ENCODE data around the gene SPDYE2.
"Not testable (repeated sequence)": the region's sequence is repeated elsewhere in the genome, so short reads cannot be mapped to it uniquely, and the experiment has no call there.

DNA sequence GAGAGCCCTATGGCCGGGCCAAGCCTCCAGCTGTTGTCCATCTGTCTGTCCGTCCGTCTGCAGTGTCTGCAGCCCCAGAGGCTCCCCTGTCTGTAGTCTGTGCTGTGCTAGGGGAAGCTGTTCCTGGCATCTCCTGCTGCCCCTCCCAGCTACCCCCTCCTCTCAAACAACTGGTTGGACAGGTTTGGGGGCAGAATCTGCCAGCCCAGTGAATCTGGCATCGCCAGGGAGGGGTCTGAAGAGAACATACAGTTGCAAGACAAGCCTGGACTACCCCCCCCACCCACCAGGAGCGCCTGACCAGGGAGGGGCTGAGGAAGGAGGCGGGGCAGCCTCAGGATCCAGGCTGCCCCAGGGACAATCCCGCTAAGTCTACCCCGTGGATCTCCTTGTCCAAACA is 7.4 kb upstream of the SPDYE2 start, which contains the start of gene UPK3BL2:
- TF ChIP-seq POLR2A (IDR thresholded peaks at IDR 0.05), result not testable (repeated sequence)
- TF ChIP-seq, protein P1, sequence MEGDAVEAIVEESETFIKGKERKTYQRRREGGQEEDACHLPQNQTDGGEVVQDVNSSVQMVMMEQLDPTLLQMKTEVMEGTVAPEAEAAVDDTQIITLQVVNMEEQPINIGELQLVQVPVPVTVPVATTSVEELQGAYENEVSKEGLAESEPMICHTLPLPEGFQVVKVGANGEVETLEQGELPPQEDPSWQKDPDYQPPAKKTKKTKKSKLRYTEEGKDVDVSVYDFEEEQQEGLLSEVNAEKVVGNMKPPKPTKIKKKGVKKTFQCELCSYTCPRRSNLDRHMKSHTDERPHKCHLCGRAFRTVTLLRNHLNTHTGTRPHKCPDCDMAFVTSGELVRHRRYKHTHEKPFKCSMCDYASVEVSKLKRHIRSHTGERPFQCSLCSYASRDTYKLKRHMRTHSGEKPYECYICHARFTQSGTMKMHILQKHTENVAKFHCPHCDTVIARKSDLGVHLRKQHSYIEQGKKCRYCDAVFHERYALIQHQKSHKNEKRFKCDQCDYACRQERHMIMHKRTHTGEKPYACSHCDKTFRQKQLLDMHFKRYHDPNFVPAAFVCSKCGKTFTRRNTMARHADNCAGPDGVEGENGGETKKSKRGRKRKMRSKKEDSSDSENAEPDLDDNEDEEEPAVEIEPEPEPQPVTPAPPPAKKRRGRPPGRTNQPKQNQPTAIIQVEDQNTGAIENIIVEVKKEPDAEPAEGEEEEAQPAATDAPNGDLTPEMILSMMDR (IDR thresholded peaks at IDR 0.05), result not testable (repeated sequence)
